Left ventricle myocardium superior (tissue), 1 donor: ENCODE results near the gene R3HDM1. TPM values are rescaled to one million over a fixed set of nuclear protein-coding genes. Genes with fewer than 3 reads are reported as not detected.
"Not testable (repeated sequence)": the region's sequence is repeated elsewhere in the genome, so short reads cannot be mapped to it uniquely, and the experiment has no call there.

ENCODE experiments used
- ATAC-seq: fragments of 200-7000 bp; cut with Tn5 transposase; one replicate; pipeline ENCODE4 v1.9.1; 2020; ENCODE audit warnings: mild to moderate bottlenecking, moderate library complexity
- DNase-seq: peaks from one replicate; pipeline ENCODE4 v3.0.0-alpha.2; 2020
- intact Hi-C: fragments of 100-400 bp; cut with micrococcal nuclease; formaldehyde crosslinking; loops from one replicate; pipeline ENCODE4 v1.11.0; 2022
- long read RNA-seq: library from polyadenylated mRNA; unstranded; transcript quantifications from one replicate; pipeline ENCODE4 v2.0.0, GENCODE V29; 2021
- total RNA-seq: library from RNA; stranded (reverse); fragmentation: NEBNext Ultra II Directional; extraction: Animal tissue kit (Norgen Biotek cat#: 25700); gene quantifications from one replicate; pipeline ENCODE4 v1.2.1, GENCODE V29; 2021
- donor health status: DM: no; HTN: yes; CAD: no; lungs with severe emphysema.

The R3HDM1 gene
- 17.7 TPM for total RNA-seq
- long read RNA-seq, partial matches to known transcripts, result 7 of 8 reads
- long read RNA-seq, other reads (novel, unspliced or antisense), result 1 of 8 reads

GRCh38 chr2:135531231-135532197 is at the start of gene R3HDM1:
Gene R3HDM1, plus strand, starts transcription at chr2:135531484. Its CDS starts 73,362 bp downstream, at chr2:135604846.
- ATAC-seq (peak; percentile 96), DNase-seq (peak; percentile 96)
- intact Hi-C loops, result no loop called here

GRCh38 chr2:135485441-135485840 is 45.8 kb upstream of the R3HDM1 start:
- ATAC-seq (no peak), DNase-seq (no peak)
- intact Hi-C loops, result no loop called here

- intact Hi-C loops, result no loop called here
- DNase-seq (no peak), ATAC-seq (no peak)
Observed at GRCh38 chr2:135490376-135490775, 40.9 kb upstream of the R3HDM1 start.

- intact Hi-C loops, result no loop called here
- ATAC-seq, result no peak
- no peak for DNase-seq
Observed at GRCh38 chr2:135494503-135494902, 36.8 kb upstream of the R3HDM1 start.

GRCh38 chr2:135494917-135495316 is 36.4 kb upstream of the R3HDM1 start:
- intact Hi-C loops, result no loop called here
- DNase-seq (no peak), ATAC-seq (no peak)

GRCh38 chr2:135498588-135498987 is 32.7 kb upstream of the R3HDM1 start:
- DNase-seq, intact Hi-C loops, ATAC-seq: not testable (repeated sequence)

GRCh38 chr2:135504811-135505210 is 26.5 kb upstream of the R3HDM1 start:
- no peak for DNase-seq
- no peak for ATAC-seq
- intact Hi-C loops, result no loop called here

GRCh38 chr2:135510577-135510976 is 20.7 kb upstream of the R3HDM1 start:
- ATAC-seq, result no peak
- intact Hi-C loops, result no loop called here
- no peak for DNase-seq

- DNase-seq, result no peak
- no peak for ATAC-seq
- intact Hi-C loops, result no loop called here
Observed at GRCh38 chr2:135512099-135512498, 19.2 kb upstream of the R3HDM1 start.

- intact Hi-C loops, result no loop called here
- no peak for DNase-seq
Observed at GRCh38 chr2:135525786-135526185, 5.5 kb upstream of the R3HDM1 start.

GRCh38 chr2:135528006-135528405 is 3.3 kb upstream of the R3HDM1 start:
- no peak for DNase-seq
- no peak for ATAC-seq
- intact Hi-C loops, result no loop called here

More at GRCh38 chr2:135525786-135526185, 5.5 kb upstream of the R3HDM1 start:
- ATAC-seq, result no peak

GRCh38 chr2:135530313-135531230 is 712 bp upstream of the R3HDM1 start, which contains the start of gene ZRANB3:
Gene ZRANB3, minus strand, starts transcription at chr2:135531218.
- ATAC-seq (peak; percentile 90), DNase-seq (peak; percentile 91)
- intact Hi-C loops, result no loop called here

GRCh38 chr2:135532581-135532980 is 1.3 kb downstream of the R3HDM1 start:
- ATAC-seq (no peak), DNase-seq (no peak)
- intact Hi-C loops, result no loop called here

- ATAC-seq, DNase-seq: not testable (repeated sequence)
Observed at GRCh38 chr2:135533545-135533944, 2.3 kb downstream of the R3HDM1 start.

GRCh38 chr2:135546436-135546835 is 15.2 kb downstream of the R3HDM1 start:
- intact Hi-C loops, result no loop called here
- ATAC-seq, result no peak
- no peak for DNase-seq

More at GRCh38 chr2:135533545-135533944, 2.3 kb downstream of the R3HDM1 start:
- intact Hi-C loops, result not testable (repeated sequence)

GRCh38 chr2:135547311-135547710 is 16.0 kb downstream of the R3HDM1 start:
- DNase-seq, result no peak
- intact Hi-C loops, result no loop called here
- ATAC-seq, result no peak

GRCh38 chr2:135551356-135551755 is 20.1 kb downstream of the R3HDM1 start:
- intact Hi-C loops, result no loop called here
- no peak for DNase-seq
- no peak for ATAC-seq

GRCh38 chr2:135552887-135553286 is 21.6 kb downstream of the R3HDM1 start:
- ATAC-seq, result no peak
- intact Hi-C loops, result no loop called here
- DNase-seq, result no peak

GRCh38 chr2:135555311-135555710 is 24.0 kb downstream of the R3HDM1 start:
- DNase-seq, result no peak
- ATAC-seq, result no peak
- intact Hi-C loops, result no loop called here
